Kidney (tissue), 14 donors: ENCODE data around the gene TF. TPM values are rescaled to one million over a fixed set of nuclear protein-coding genes. Genes with fewer than 3 reads are reported as not detected.

Experiments
- DNase-seq, 5 donors: peaks; one replicate each; pipeline ENCODE4 v3.0.0-alpha.2; 2013 to 2020
- FAIRE-seq: peaks from 2 replicates; lab custom pipeline; 2012; peaks lifted over from hg19 to GRCh38; lab: Jason Lieb, UNC
- H3K27ac ChIP-seq, 2 donors: one replicate each; pipeline ENCODE4 v1.7.0; 2013; ENCODE audit warnings: low read depth in 2 of 2, low read length in 2 of 2, inconsistent platforms in 1 of 2
- H3K27me3 ChIP-seq: one replicate; pipeline ENCODE4 v1.7.1; 2013; ENCODE audit warnings: low read length, inconsistent platforms; ENCODE audit not compliant: control insufficient read depth, insufficient read depth
- H3K36me3 ChIP-seq, 3 donors: one replicate each; pipeline versions ENCODE4 v1.7.0 to v1.7.1; 2013; ENCODE audit warnings: low read length in 3 of 3, control low read depth in 1 of 3, inconsistent platforms in 1 of 3; ENCODE audit not compliant: insufficient read depth in 3 of 3, control insufficient read depth in 2 of 3
- H3K4me1 ChIP-seq, 3 donors: one replicate each; pipeline versions ENCODE4 v1.7.0 to v1.7.1; 2013; ENCODE audit warnings: low read length in 3 of 3, inconsistent platforms in 1 of 3, low read depth in 1 of 3; ENCODE audit not compliant: control insufficient read depth in 2 of 3, insufficient read depth in 2 of 3
- H3K4me3 ChIP-seq, 3 donors: one replicate each; pipeline versions ENCODE4 v1.7.0 to v1.8.1; 2013; ENCODE audit warnings: low read length in 3 of 3, control low read depth in 1 of 3, inconsistent platforms in 1 of 3
- H3K9ac ChIP-seq, 3 donors: one replicate each; pipeline versions ENCODE4 v1.7.0 to v1.7.1; 2013; ENCODE audit warnings: low read length in 3 of 3, control low read depth in 1 of 3, inconsistent platforms in 1 of 3
- H3K9me3 ChIP-seq, 3 donors: one replicate each; pipeline versions ENCODE4 v1.7.0 to v1.7.1; 2013; ENCODE audit warnings: low read length in 3 of 3, control low read depth in 1 of 3, inconsistent platforms in 1 of 3; ENCODE audit not compliant: control insufficient read depth in 2 of 3, insufficient read depth in 1 of 3
- CTCF ChIP-seq: IDR thresholded peaks from 3 replicates; pipeline ENCODE4 v1.5.1; 2012; ENCODE audit warnings: mild to moderate bottlenecking, moderate library complexity, borderline replicate concordance; ENCODE audit not compliant: insufficient read depth; ENCODE audit errors: extremely low read depth
- intact Hi-C: fragments of 100-400 bp; cut with DNase I; formaldehyde crosslinking; loops from one replicate; pipeline ENCODE4 v1.11.1; 2022
- polyA plus RNA-seq: library from polyadenylated mRNA; stranded (reverse); fragments of 350-450 nt; fragmentation: Illumina TruSeq; extraction: RNeasy Lipid Tissue Mini Kit (QIAGEN cat#74804); gene quantifications from one replicate; pipeline ENCODE4 v1.2.3, GENCODE V29; 2014; ENCODE audit warnings: low read depth, low replicate concordance; ENCODE audit not compliant: insufficient read depth
- total RNA-seq: library from RNA; stranded (reverse); fragmentation: NEBNext Ultra II Directional; extraction: Animal tissue kit (Norgen Biotek cat#: 25700); gene quantifications from one replicate; pipeline ENCODE4 v1.2.1, GENCODE V29; 2021
- donor health status: control.
- donor health status: control.
- donor health status: control.
- donor health status: control.
- donor health status: control.
- donor health status: DM: yes; HTN: yes; CAD: no.
- donor health status: Normal renal cell carcinoma (clear cell type).

Gene TF
- total and polyA plus RNA-seq, 2 donors from 2014 or later = 0.88 to 1.4 TPM

- intact Hi-C loops = no loop called here
- Histone ChIP-seq H3K27ac (no peak overlapping the region), H3K9me3 (no peaks in the 10 kb centered on the region), H3K36me3 (no peaks in the 10 kb centered on the region), H3K4me1 (no peaks in the 10 kb centered on the region), H3K4me3 (no peak overlapping the region), H3K27me3 (no peaks in the 10 kb centered on the region), H3K9ac (no peak overlapping the region)
- no peak for TF ChIP-seq CTCF
- DNase-seq (no peak), FAIRE-seq (no peak)
These were observed 19.1 kb downstream of the TF start for GRCh38 chr3:133765256-133765655.

- intact Hi-C loops = no loop called here
- Histone ChIP-seq H3K4me1 (no peaks in the 10 kb centered on the region), H3K9me3 (no peaks in the 10 kb centered on the region), H3K4me3 (no peak overlapping the region), H3K36me3 (no peaks in the 10 kb centered on the region), H3K27ac (no peak overlapping the region), H3K9ac (no peak overlapping the region), H3K27me3 (no peaks in the 10 kb centered on the region)
- no peak for FAIRE-seq
- TF ChIP-seq CTCF = no peak
- no peak for DNase-seq
These were observed 21.4 kb downstream of the TF start for GRCh38 chr3:133767607-133768006.

- H3K36me3 ChIP-seq = no peaks in the 10 kb centered on the region
- no peak overlapping the region for H3K9ac ChIP-seq
- no peaks in the 10 kb centered on the region for H3K9me3 ChIP-seq
- H3K27ac ChIP-seq = no peak overlapping the region
- H3K4me1 ChIP-seq = no peaks in the 10 kb centered on the region
- H3K4me3 ChIP-seq = no peak overlapping the region
- FAIRE-seq (no peak), DNase-seq (no peak)
- H3K27me3 ChIP-seq = no peaks in the 10 kb centered on the region
- TF ChIP-seq CTCF = no peak
- intact Hi-C loops = no loop called here
These were observed 23.3 kb downstream of the TF start for GRCh38 chr3:133769536-133769935.

- no peaks in the 10 kb centered on the region for H3K27me3 ChIP-seq
- H3K36me3 ChIP-seq = no peaks in the 10 kb centered on the region
- H3K9me3 ChIP-seq = no peaks in the 10 kb centered on the region
- intact Hi-C loops = no loop called here
- H3K27ac ChIP-seq = no peak overlapping the region
- H3K4me3 ChIP-seq = no peak overlapping the region
- FAIRE-seq (no peak), DNase-seq (no peak)
- no peaks in the 10 kb centered on the region for H3K4me1 ChIP-seq
- no peak overlapping the region for H3K9ac ChIP-seq
- TF ChIP-seq CTCF = no peak
These were observed 27.5 kb downstream of the TF start for GRCh38 chr3:133773732-133774131.
